Measurements from ENCODE around the gene ABCE1. TPM values are rescaled to one million over a fixed set of nuclear protein-coding genes. Genes with fewer than 3 reads are reported as not detected.

Gene ABCE1
- polyA plus RNA-seq, 2 of the 4 experiments (the other 2 are of a cell fraction), result 113 to 120 TPM

GRCh38 chr4:145108128-145108527, 10.0 kb downstream of the ABCE1 start:
- no peak for ATAC-seq
- no peak for FAIRE-seq
- POLR2A ChIA-PET, result no interaction called here
- no peak overlapping the region for H3K27ac ChIP-seq
- no peak overlapping the region for H3K4me3 ChIP-seq
- H3K4me1 ChIP-seq, result no peaks in the 10 kb centered on the region
- no peak for DNase-seq (ENCODE audit: low read depth in 1 of 2, low spot score in 1 of 2)
- no peak overlapping the region for H3K4me2 ChIP-seq
- no peaks in the 10 kb centered on the region for H3K9me3 ChIP-seq
- CTCF ChIA-PET, result no interaction called here
- TF ChIP-seq EHMT2 (IDR thresholded peaks at IDR 0.05; ENCODE audit: low read depth), result no peak
- no peak for TF ChIP-seq MAZ (IDR thresholded peaks at IDR 0.05; ENCODE audit: borderline replicate concordance, low read depth, low read length)
- TF ChIP-seq KDM1A (IDR thresholded peaks at IDR 0.05; ENCODE audit: low read depth), result no peak
- TF ChIP-seq CEBPB (IDR thresholded peaks at IDR 0.05), result no peak
- TF ChIP-seq RFX5 (IDR thresholded peaks at IDR 0.05), result no peak
- TF ChIP-seq TFCP2L1 (CRISPR knock-in tag; IDR thresholded peaks at IDR 0.05), result no peak
- TF ChIP-seq HES2 (IDR thresholded peaks at IDR 0.05), result no peak
- TF ChIP-seq GATA3 (IDR thresholded peaks at IDR 0.05; ENCODE audit: borderline replicate concordance), result no peak
- TF ChIP-seq JUN (IDR thresholded peaks at IDR 0.05), result no peak
- TF ChIP-seq NR3C1 (IDR thresholded peaks at IDR 0.05), result no peak
- TF ChIP-seq ZNF302 (CRISPR knock-in tag; IDR thresholded peaks at IDR 0.05), result no peak

GRCh38 chr4:145125396-145125795, 27.3 kb downstream of the ABCE1 start:
- H3K9me3 ChIP-seq, result no peaks in the 10 kb centered on the region
- POLR2A ChIA-PET, result no interaction called here
- CTCF ChIA-PET, result no interaction called here
- FAIRE-seq (no peak), ATAC-seq (no peak), DNase-seq (ENCODE audit: low read depth in 1 of 2, low spot score in 1 of 2) (no peak)
- no peak overlapping the region for H3K27ac ChIP-seq
- 96% methylated on average over 2 of the region's 2 CpGs for WGBS (ENCODE audit: missing lambda C conversion rate)
- no peak overlapping the region for H3K4me2 ChIP-seq
- TF ChIP-seq HMGXB4 (CRISPR knock-in tag; IDR thresholded peaks at IDR 0.05; ENCODE audit: borderline replicate concordance) (no peak), HDAC2 (IDR thresholded peaks at IDR 0.05) (no peak), ZC3H11A (IDR thresholded peaks at IDR 0.05) (no peak), GATA3 (IDR thresholded peaks at IDR 0.05; ENCODE audit: borderline replicate concordance) (no peak), SMC3 (IDR thresholded peaks at IDR 0.05) (no peak), KDM1A (IDR thresholded peaks at IDR 0.05; ENCODE audit: low read depth) (no peak), USF2 (IDR thresholded peaks at IDR 0.05) (no peak)
- H3K4me3 ChIP-seq, result no peak overlapping the region
- H3K4me1 ChIP-seq, result no peaks in the 10 kb centered on the region

- no peak overlapping the region for H3K4me3 ChIP-seq
- POLR2A ChIA-PET, result no interaction called here
- H3K9me3 ChIP-seq, result no peaks in the 10 kb centered on the region
- FAIRE-seq (no peak), ATAC-seq (peak; percentile 19 to 29; a peak in 3 of 6 replicates), DNase-seq (ENCODE audit: low read depth in 1 of 2, low spot score in 1 of 2) (no peak)
- H3K4me2 ChIP-seq, result no peak overlapping the region
- no peaks in the 10 kb centered on the region for H3K4me1 ChIP-seq
- TF ChIP-seq CTCF (IDR thresholded peaks at IDR 0.05) (no peak), POLR2AphosphoS2 (conservative IDR thresholded peaks at IDR 0.05; ENCODE audit: low read length) (0 out of 2 replicates have a peak, but pooled peaks have one; percentile 60)
- no peak overlapping the region for H3K27ac ChIP-seq
- CTCF ChIA-PET, result no interaction called here
These were observed 32.0 kb downstream of the ABCE1 start for GRCh38 chr4:145130130-145130529.

All from A549 (cell line).